Skeletal muscle tissue (tissue), 4 donors: ENCODE measurements around the gene PNPLA1. TPM values are rescaled to one million over a fixed set of nuclear protein-coding genes. Genes with fewer than 3 reads are reported as not detected.
"Not testable (repeated sequence)": the region's sequence is repeated elsewhere in the genome, so short reads cannot be mapped to it uniquely, and the experiment has no call there.

Source experiments
- H3K27ac ChIP-seq: one replicate; pipeline ENCODE4 v1.7.0; 2013; ENCODE audit warnings: mild to moderate bottlenecking, low read depth, low read length, inconsistent platforms
- H3K27me3 ChIP-seq, 3 donors: one replicate each; pipeline ENCODE4 v1.7.0; 2013; ENCODE audit warnings: low read length in 3 of 3; ENCODE audit not compliant: control insufficient read depth in 3 of 3, insufficient read depth in 3 of 3
- H3K36me3 ChIP-seq, 3 donors: one replicate each; pipeline ENCODE4 v1.7.0; 2013; ENCODE audit warnings: low read length in 3 of 3; ENCODE audit not compliant: control insufficient read depth in 3 of 3, insufficient read depth in 3 of 3
- H3K4me1 ChIP-seq, 3 donors: one replicate each; pipeline ENCODE4 v1.7.0; 2013; ENCODE audit warnings: low read length in 3 of 3, mild to moderate bottlenecking in 3 of 3; ENCODE audit not compliant: control insufficient read depth in 3 of 3, insufficient read depth in 3 of 3
- H3K4me3 ChIP-seq, 3 donors: one replicate each; pipeline ENCODE4 v1.7.0; 2013; ENCODE audit warnings: low read length in 3 of 3
- H3K9ac ChIP-seq, 3 donors: one replicate each; pipeline ENCODE4 v1.7.0; 2013; ENCODE audit warnings: low read length in 3 of 3, mild to moderate bottlenecking in 3 of 3, moderate library complexity in 2 of 3, low read depth in 1 of 3
- H3K9me3 ChIP-seq, 3 donors: one replicate each; pipeline ENCODE4 v1.7.0; 2013; ENCODE audit warnings: low read length in 3 of 3; ENCODE audit not compliant: control insufficient read depth in 3 of 3
- total RNA-seq: library from RNA; depleted of rRNA; stranded (reverse); fragments of >200 nt; gene quantifications from one replicate; pipeline ENCODE4 v1.2.3, GENCODE V29; 2014
- donor health status: Osteomylitis.

Gene PNPLA1
- total RNA-seq, 1 donor from 2014 or later = not detected

- H3K27ac ChIP-seq = no peak overlapping the region
- H3K9ac ChIP-seq = no peak overlapping the region
- no peaks in the 10 kb centered on the region for H3K36me3 ChIP-seq
- peaks cover 29 to 44% (median 31%) of the 10 kb centered on the region in 3 donors for H3K27me3 ChIP-seq
- peaks cover 0 to 2% (median 0%) of the 10 kb centered on the region in 3 donors for H3K4me1 ChIP-seq
- no peaks in the 10 kb centered on the region for H3K9me3 ChIP-seq
- no peak overlapping the region for H3K4me3 ChIP-seq
Observed at GRCh38 chr6:36333171-36333895, 63.5 kb downstream of the PNPLA1 start.

GRCh38 chr6:36333931-36334725, 64.3 kb downstream of the PNPLA1 start:
- Histone ChIP-seq H3K9me3 (no peaks in the 10 kb centered on the region), H3K27me3 (peaks cover 29 to 44% (median 31%) of the 10 kb centered on the region in 3 donors), H3K36me3 (no peaks in the 10 kb centered on the region), H3K4me3 (no peak overlapping the region), H3K4me1 (peaks cover 0 to 2% (median 0%) of the 10 kb centered on the region in 3 donors), H3K9ac (no peak overlapping the region), H3K27ac (no peak overlapping the region)

GRCh38 chr6:36334832-36335459, 65.1 kb downstream of the PNPLA1 start:
- Histone ChIP-seq H3K4me1 (peaks cover 0 to 2% (median 0%) of the 10 kb centered on the region in 3 donors), H3K4me3 (no peak overlapping the region), H3K36me3 (no peaks in the 10 kb centered on the region), H3K27me3 (peaks cover 29 to 42% (median 38%) of the 10 kb centered on the region in 3 donors), H3K9ac (no peak overlapping the region), H3K27ac (no peak overlapping the region), H3K9me3 (no peaks in the 10 kb centered on the region)

GRCh38 chr6:36335465-36336207, 65.8 kb downstream of the PNPLA1 start:
- peaks cover 29 to 42% (median 41%) of the 10 kb centered on the region in 3 donors for H3K27me3 ChIP-seq

GRCh38 chr6:36336208-36336710, 66.4 kb downstream of the PNPLA1 start:
- Histone ChIP-seq H3K9ac (no peak overlapping the region), H3K36me3 (no peaks in the 10 kb centered on the region), H3K4me3 (no peak overlapping the region), H3K27me3 (peaks cover 29 to 40% (median 40%) of the 10 kb centered on the region in 3 donors), H3K4me1 (peaks cover 2 to 7% (median 5%) of the 10 kb centered on the region in 3 donors), H3K27ac (no peak overlapping the region), H3K9me3 (no peaks in the 10 kb centered on the region)

More at GRCh38 chr6:36335465-36336207, 65.8 kb downstream of the PNPLA1 start:
- Histone ChIP-seq H3K9me3 (no peaks in the 10 kb centered on the region), H3K9ac (no peak overlapping the region), H3K36me3 (no peaks in the 10 kb centered on the region), H3K4me1 (peaks cover 2 to 4% (median 2%) of the 10 kb centered on the region in 3 donors), H3K4me3 (no peak overlapping the region), H3K27ac (no peak overlapping the region)

GRCh38 chr6:36336779-36337241, 67.0 kb downstream of the PNPLA1 start, which contains the start of gene BNIP5:
BNIP5 (minus strand) TSS chr6:36336888; CDS start chr6:36330690, 6,198 bp downstream.
- H3K36me3 ChIP-seq = no peaks in the 10 kb centered on the region

GRCh38 chr6:36337814-36338213, 68.0 kb downstream of the PNPLA1 start:
- Histone ChIP-seq H3K4me3 (no peak overlapping the region), H3K27me3 (peaks cover 21 to 38% (median 36%) of the 10 kb centered on the region in 3 donors), H3K36me3 (no peaks in the 10 kb centered on the region), H3K27ac (no peak overlapping the region), H3K9ac (no peak overlapping the region), H3K4me1 (peaks cover 2 to 7% (median 5%) of the 10 kb centered on the region in 3 donors), H3K9me3 (no peaks in the 10 kb centered on the region)

More at GRCh38 chr6:36336779-36337241, 67.0 kb downstream of the PNPLA1 start, which contains the start of gene BNIP5:
- H3K4me3 ChIP-seq = no peak within 1 kb of the TSS
- H3K27me3 ChIP-seq = peaks cover 27 to 42% (median 39%) of the 10 kb centered on the region in 3 donors
- no peak within 1 kb of the TSS for H3K27ac ChIP-seq
- H3K9me3 ChIP-seq = no peaks in the 10 kb centered on the region
- H3K9ac ChIP-seq = no peak within 1 kb of the TSS
- peaks cover 2 to 7% (median 5%) of the 10 kb centered on the region in 3 donors for H3K4me1 ChIP-seq

GRCh38 chr6:36338223-36338622, 68.4 kb downstream of the PNPLA1 start:
- H3K4me3 ChIP-seq, H3K9ac ChIP-seq, H3K36me3 ChIP-seq, H3K9me3 ChIP-seq, H3K4me1 ChIP-seq, H3K27ac ChIP-seq: not testable (repeated sequence)
- peaks cover 21 to 38% (median 36%) of the 10 kb centered on the region in 3 donors for H3K27me3 ChIP-seq

- H3K4me3 ChIP-seq = no peak overlapping the region
- peaks cover 2 to 7% (median 3%) of the 10 kb centered on the region in 3 donors for H3K4me1 ChIP-seq
- H3K27me3 ChIP-seq = peaks cover 16 to 32% (median 29%) of the 10 kb centered on the region in 3 donors
- H3K36me3 ChIP-seq = no peaks in the 10 kb centered on the region
- no peak overlapping the region for H3K27ac ChIP-seq
- no peaks in the 10 kb centered on the region for H3K9me3 ChIP-seq
- no peak overlapping the region for H3K9ac ChIP-seq
Observed at GRCh38 chr6:36339146-36339545, 69.3 kb downstream of the PNPLA1 start.
